Stimulated activated CD4-positive, alpha-beta T cell treated with anti-CD3 and anti-CD28 coated beads, TNF-alpha, amount 100 ng/mL, for 1 hour (primary cell): ENCODE measurements around the gene MGRN1.

Experiments used
- DNase-seq, 3 donors: peaks; one replicate each; pipeline ENCODE4 v3.0.0-alpha.2; 2020; ENCODE audit warnings: low read depth in 3 of 3, low spot score in 1 of 3

MGRN1 gene

DNA sequence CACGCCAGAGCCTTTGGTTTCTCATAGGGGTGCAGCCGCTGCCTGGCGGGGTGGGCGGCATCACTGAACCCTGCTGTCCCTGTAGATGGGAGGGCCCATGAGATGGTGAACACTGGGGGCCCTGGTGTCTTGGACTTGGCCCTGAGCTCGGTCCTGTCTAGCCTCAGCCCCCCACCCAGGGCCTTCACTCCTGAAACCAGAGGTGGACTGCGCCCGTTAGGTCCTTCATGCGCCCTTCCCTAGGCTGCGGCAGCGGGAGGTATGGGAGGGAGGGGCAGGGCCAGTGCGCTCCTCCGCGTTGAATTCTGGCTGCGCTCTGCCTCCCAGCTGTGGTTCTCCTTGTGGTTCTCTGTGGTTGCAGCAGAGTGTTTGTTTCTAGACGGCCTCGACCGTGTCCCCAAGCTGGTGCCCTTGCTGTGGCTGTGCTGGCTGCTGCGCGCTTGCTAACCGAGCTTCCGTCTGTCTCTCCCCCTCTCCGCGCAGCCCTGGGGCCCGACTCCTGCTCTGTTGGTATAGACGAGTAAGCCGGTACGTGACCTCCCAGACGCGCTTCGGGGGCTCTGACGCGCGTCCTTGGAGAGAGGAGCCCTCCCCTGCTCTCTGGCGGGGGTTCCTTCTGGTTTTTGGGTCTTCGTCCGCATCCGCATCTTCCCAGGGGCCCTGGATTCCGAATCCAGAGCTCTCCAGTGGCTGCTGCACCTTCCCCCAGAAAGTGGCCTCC is 61.3 kb downstream of the MGRN1 start:
- DNase-seq = no peak

DNA sequence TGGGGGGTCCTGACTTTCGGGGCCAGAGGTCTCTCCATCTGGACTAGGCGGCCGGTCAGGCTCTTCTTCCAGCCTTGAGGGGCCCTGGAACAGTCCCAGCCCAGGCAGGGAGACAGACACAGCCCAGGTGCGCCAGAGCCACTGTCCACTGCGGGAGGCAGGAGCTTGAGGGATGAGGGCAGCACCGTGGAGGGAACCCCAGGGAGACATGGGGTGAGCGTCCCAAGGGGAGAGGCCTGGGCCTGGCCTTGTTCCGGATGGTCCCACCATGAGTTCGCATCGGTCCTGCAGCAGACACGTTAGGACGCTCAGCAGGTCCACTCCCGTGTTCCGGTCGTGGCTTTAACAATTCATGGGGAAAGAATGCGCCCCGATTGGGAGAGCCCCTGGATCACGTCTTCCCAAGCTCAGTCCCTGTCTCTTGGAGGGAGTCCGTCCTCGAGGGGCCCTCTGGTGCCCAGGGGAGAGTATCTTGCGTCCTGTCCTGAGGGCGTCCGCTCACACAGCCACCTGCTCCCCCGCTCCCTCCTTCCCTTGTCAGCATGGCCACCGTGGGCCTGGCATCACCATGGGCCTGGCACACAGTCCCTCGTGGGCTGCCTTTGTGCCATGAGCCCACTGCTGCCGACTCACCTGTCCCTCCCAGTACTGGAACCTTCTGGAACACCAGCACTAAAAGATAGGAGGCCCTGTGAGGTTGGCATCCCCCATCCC is 62.0 kb downstream of the MGRN1 start:
- DNase-seq = no peak

GRCh38 chr16:4687416-4687815 is 62.8 kb downstream of the MGRN1 start:
- no peak for DNase-seq

DNA sequence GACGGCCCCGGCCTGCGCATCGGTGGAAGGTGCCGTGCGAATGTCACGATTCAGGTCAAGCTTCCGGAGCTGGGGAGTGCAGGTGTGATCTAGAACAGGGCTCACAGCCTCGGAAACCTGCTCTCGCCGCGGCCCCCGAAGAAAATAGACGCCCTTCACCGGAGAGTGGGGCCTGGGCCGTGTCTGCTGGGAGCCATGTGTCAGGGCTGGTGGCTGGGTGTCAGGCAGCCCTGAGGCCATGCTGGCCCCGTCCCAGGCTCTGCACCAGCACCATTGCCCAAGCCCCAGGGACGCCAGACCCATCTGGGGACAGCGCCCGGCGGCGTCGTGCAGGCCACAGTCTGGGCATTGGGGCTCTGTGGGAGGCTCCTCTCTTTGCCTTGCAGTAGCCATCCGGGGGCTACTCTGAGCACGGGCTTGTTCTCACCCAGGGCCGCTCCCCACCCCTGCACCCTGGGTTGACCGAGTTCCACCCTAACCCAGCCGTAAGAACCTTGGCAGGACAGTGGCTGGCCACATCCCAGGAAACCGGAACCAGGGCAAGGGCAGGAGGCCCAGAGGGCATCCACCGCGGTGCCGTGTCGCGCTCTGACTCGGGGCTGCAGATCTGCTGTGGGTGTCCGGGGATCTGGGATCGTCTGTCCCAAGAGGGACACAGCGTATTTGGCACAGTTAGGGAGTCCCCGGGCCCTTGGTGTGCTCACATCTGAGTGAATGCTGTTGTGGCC is 63.5 kb downstream of the MGRN1 start:
- DNase-seq = no peak

- DNase-seq = no peak
These were observed 64.0 kb downstream of the MGRN1 start for GRCh38 chr16:4688674-4689045.

GRCh38 chr16:4689091-4689671 is 64.6 kb downstream of the MGRN1 start:
- DNase-seq = no peak

DNA sequence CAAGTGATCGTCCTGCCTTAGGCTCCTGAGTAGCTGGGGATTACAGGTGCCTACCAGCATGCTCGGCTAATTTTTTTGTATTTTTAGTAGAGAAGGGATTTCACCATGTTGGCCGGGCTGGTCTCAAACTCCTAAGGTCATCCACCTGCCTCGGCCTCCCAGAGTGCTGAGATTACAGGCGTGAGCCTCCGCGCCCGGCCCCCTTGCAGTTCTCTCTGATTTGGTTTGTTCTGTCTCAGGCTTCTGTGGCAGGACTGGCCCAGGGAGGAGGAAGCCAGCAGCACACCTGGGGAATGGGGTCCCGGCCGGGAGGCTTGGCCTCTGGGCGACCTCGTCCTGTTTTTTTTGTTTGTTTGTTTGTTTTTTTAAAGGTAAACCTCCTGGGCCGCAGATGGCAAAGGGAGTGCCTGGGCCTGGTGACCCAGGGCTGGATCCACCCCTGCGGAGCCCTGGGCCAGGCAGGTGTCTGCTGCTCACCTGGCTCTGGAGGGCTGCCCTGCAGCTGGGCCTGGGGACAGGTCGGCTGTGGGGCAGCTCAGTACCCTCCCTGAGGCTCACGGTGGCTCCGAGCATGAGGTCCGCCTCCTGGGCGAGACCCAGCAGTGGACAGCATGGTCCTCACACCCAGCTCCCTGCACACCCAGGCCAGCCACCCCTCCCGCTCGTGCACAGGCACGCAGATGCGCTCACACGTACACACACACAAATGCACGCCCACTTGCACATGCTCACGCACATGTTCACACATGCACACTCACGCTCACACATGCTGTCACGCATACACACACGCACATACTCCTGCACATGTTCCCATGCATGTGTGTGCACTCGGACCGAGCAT is 65.5 kb downstream of the MGRN1 start:
- no peak for DNase-seq

DNA sequence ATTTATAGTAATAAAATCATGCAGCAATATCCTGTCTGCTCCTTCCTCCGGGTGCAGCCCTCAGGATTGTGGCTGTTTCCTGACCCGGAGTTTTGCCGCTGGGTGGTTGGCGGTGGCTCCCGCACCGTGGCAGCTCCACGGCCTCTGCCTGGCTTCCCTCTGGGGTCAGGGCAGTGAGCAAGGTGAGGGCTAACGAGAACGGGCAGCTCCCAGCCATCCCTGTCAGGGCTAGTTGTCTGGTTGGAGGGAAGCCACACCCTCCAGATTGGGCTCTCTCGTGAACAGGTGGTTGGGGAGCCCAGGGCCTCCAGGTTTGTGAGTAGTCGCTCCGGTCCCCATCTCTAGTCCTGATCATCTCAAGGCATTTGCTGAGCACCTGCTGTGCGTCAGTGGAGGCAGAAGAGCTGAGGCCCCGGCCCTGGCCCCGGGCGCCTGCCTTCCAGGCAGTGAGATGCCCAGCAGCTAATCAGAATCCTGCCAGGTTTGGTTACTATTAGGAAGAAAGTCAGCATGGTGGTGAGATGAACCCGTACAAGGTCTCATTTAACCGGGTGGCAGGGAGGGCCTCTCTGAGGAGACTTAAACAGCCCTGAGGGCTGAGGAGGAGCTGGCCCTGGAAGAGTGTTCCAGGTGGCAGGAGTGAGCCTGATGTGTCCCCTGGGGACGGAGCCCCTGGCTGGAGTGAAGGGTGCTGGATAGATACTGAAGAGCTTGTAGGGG is 66.5 kb downstream of the MGRN1 start:
- no peak for DNase-seq

- DNase-seq = no peak
These were observed 67.2 kb downstream of the MGRN1 start for GRCh38 chr16:4691666-4692412.

DNA sequence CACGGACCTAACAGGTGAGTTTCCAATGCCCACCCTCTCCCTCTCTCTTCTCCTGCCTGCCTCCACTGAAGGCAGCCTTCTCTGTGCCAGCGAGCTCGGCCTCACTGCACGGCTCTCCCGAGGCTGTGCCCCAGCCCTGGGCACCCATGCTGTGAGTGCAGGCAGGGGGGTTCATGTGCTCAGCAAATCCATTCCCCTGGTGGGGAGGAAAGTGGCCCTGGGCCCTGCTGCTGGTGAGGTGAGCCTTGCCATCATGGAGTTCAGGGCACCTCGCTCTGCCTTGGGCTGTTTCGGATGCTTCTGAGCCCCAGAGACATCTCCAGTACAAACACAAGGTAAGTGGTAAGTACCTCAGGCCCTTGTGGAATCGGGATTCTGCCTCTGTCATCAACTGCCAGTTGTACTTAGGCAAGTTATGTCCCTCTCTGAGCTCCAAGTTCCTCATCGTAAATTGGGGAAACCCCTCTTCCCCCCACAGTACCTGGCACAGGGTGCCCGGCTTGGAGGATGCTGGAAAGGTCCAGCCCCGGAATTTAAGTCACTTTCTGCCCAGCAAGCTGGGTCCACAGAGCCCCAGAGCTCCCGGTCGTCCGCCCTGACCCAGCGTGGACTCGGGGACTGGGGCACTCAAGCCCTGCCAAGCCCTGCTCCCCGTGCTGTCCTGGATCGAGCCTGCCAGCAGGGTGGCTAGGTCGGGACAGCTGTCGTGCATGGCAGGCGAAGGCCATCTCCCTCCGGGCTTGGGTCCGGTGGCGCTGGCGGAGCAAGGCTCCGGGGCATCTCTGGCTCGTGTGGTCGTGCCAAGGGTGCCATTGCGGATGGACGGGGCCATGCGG is 68.1 kb downstream of the MGRN1 start:
- peak in 1 of 3 donors; percentile 11 for DNase-seq

DNA sequence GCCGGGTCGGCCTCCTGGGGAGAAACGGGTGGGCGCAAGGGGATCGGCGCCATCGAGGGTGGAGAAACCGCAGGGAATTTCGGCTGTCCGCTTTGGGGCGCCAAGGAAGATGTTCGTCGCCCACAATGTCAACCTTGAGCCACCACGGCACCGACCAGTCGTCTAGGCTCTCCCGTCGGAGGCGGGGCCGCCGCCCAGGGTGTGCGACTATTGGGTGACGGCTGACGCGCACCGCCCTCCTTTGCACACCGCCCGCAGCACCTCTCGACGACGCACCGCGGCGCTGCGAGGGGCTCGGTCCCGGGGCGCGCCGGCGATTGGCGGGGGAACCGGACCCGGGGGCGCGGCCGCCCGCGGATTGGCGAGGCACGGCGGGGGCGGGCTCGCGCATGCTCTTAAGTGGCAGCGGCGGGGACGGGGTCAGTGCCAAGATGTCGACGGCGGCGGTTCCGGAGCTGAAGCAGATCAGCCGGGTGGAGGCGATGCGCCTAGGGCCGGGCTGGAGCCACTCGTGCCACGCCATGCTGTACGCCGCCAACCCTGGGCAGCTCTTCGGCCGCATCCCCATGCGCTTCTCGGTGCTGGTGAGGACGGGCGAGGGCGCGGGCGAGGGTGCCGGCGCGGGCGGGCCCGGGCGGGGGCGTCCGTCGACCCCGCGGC is 68.8 kb downstream of the MGRN1 start, which contains the start of gene NUDT16L1:
Gene NUDT16L1, plus strand, starts transcription at position 267 of the 660 bp plus-strand sequence. Its CDS starts 165 bp downstream, at position 432.
- DNase-seq = peak; percentile 88 to 96 (median 95)

GRCh38 chr16:4693956-4694641 is 69.5 kb downstream of the MGRN1 start:
- DNase-seq = peak; percentile 6 to 30 (median 17)

DNA sequence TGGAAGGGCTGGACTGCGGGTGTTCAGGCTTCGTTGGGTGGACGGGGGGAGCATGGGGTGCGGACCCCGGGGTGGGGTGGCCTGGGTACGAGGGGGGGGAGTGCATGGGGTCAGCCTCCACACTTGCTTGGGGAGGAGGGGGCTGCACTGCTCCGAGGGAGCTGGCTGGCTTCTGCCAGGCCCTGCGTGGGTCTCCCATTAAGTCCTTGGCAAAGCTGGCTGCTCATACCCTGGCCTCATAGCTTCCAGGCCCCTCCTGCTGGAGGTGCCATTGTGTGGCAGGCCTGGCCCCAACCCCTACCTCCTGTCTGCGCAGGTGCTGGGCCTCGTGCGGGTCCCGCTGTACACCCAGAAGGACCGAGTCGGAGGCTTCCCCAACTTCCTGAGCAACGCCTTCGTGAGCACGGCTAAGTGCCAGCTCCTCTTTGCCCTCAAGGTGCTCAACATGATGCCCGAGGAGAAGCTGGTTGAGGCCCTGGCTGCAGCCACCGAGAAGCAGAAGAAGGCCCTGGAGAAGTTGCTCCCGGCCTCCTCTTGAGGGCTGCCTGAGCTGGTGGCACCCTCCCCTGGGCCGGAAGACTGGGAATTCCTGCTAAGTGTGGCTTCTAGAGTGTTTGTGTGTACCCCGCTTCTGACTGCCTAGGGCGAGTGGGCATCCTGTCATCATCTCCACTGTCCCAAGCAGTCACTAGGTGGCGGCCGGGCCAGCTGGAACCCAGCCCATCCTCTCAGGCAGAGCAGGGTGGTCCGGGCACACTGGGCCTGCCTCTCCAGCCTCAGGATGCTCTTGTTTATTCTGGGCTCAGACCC is 70.2 kb downstream of the MGRN1 start:
- DNase-seq = no peak

GRCh38 chr16:4695473-4696171 is 71.0 kb downstream of the MGRN1 start:
- DNase-seq = no peak

DNA sequence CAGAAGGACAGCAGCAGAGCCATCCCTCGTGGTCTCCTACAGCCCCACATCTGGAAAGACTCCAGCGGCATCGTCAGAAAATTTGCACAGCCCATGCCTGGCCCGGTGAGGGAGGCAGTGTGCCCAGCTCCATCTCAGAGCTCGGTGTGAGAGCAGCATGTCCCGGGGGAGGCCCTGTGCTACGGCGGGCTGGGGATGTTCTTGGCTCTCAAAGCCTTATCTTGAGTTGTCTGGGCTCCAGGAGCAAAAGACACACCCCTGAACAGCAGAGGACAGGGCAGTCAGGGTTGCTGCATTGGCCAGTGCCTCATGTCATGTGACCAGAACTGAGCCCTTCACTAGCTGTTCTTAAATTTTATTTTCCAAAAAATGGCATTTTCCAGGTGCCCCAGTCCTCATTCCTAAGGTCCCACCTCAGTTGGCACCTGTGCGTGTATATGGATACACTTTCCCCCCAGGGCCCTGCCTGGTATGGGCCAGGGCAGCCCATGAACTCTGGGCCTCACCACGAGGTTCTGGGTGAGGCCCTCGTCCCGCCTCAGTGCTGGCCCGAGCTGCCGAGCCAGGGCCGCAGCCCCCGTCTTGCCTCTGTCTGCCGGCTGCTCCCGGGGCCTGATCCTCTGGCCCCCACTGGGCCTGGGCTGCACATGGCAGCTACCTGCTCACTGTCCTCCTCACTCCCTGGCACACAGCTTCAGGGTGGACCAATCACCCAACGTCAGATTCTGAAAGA is 71.7 kb downstream of the MGRN1 start:
- DNase-seq = no peak
